ENCODE measurements around the gene DDX1.
"Not testable (repeated sequence)": the region's sequence is repeated elsewhere in the genome, so short reads cannot be mapped to it uniquely, and the experiment has no call there.

The DDX1 gene

DNA sequence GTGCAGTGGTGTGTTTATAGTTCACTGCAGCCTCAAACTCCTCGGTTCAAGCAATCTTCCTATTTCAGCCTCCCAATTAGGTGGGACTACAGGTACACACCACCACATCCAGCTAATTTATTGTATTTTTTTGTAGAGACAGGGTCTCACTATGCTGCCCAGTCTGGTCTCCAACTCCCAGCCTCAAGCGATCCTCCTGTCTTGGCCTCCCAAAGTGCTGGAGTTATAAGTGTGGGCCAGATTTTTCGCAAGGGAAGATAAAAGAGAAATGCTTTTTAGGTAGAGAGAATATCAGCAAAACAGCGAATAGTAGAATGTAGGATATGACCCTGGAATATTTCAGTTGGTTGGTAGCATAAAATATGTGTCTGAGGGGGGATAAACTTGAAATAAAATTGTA is 4.3 kb downstream of the DDX1 start:
- no peak for DNase-seq (ENCODE audit: low spot score)

DNA sequence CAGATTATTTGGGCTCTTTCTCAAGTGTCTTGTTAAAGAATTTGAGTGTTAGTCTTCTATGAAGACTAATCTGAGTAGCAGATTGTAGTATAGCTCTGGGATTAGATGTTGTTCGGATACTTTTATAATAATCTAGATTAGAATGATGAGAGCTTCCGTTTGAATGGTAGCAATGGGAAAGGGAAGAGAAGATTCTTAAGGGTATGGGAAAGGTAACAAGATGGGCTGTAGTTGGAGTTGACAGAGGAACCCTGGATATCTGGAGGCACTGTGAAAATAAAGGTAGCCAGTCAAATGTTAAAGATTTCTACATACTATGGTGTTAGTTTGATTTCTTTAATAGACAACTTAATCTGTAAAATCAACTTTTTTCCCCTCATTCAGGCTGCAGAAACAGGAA is 4.7 kb downstream of the DDX1 start:
- DNase-seq (ENCODE audit: low spot score) = no peak

DNA sequence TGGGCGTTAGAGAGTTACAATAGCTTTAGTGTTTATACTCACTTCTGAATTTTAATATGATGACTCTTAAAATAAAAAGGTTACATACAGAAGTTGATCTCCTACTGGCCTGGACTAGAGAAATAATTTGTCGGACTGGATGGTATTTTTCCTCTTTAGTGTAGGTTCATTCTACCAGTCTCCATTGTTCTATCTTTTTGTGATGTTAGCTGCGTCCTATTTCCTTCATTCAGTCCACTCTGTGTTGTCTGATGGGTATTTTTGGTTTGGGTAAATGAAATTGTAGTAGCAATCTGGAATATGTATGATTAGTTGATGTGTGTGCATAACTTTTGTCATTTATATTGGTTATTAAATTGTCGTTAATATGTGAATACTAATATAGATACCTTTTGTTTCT is 5.3 kb downstream of the DDX1 start:
- DNase-seq (ENCODE audit: low spot score) = no peak

DNA sequence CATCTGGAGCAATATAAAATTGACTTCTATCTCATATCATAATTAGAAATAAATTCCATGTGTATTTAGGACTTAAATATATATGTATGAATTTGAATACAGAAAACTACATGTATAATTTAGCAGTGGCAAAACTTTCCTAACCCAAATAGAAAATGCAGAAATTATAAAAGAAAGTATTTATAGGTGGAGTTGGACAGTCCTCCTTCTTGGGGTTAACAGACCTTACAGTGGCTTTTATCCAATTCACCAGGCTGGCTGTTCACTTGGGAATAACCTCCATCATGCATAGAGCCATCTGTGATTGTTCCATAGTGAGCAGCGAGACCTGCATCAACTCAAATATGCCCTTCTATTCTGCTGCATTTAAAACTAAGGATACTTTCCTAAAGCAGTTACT is 8.3 kb downstream of the DDX1 start:
- no peak for DNase-seq (ENCODE audit: low spot score)

DNA sequence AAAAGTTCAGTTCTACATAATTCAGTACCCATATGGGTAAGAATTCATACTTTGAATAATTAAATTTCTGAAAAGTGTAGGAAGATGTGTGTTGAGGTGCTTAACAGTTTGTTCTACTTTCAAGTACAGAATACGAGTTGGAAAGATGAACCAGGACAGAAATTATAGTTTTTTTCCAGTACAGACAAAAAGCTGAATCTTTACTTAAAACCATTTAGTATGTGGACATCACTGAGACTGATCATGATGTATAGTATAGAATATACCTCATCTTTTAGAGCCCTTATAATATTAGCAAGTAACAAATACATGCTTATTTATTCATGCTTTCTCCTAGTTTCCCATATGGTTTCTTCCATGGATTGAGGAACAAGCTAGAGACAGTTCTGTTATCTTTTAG is 10.0 kb downstream of the DDX1 start:
- no peak for DNase-seq (ENCODE audit: low spot score)

DNA sequence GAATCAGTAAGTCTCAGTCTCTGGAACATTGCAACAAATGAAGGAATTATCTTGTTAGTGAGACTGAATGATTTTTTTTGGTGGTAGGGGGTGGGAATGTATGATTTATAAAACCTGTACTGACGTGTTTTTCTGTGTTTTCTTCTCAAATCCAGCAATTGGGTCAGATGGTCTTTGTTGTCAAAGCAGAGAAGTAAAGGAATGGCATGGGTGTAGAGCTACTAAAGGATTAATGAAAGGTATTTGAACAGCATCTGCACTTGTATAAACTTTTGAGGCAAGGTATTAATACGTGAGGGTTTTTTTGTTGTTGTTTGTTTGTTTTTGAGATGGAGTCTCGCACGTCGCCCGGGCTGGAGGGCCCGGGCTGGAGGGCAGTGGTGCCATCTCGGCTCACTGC is 10.7 kb downstream of the DDX1 start:
- no peak for DNase-seq (ENCODE audit: low spot score)

DNA sequence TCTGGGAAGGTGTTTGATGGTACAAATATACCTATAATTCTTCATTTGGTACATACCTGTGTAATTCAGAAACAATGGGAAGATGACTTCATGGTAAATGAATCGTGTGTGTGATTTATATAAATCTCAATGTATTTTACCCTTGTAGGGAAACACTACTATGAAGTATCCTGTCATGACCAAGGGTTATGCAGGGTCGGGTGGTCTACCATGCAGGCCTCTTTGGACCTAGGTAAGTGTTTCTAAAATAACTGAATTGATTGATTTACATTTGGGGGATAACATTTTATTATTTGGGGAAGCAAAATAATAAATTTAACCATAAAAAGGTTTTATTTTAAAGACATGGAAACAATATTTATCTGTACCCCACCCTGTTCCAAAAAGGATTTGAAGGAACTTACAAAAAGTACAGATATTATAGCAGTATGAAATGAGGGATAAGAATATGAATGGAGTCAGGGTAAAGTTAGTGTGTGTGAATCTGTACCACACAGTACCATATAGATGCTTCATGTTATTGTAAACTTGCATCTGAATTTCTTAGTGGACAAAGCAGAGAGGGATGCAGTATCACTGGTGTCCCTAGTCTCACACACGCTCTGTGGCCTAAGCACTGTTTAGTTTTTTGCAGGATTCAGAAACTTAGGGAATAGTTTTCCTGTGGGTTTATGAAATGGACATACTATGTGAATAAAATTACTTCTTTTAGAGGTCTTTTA is 11.5 kb downstream of the DDX1 start:
- no peak for DNase-seq (ENCODE audit: low spot score)

DNA sequence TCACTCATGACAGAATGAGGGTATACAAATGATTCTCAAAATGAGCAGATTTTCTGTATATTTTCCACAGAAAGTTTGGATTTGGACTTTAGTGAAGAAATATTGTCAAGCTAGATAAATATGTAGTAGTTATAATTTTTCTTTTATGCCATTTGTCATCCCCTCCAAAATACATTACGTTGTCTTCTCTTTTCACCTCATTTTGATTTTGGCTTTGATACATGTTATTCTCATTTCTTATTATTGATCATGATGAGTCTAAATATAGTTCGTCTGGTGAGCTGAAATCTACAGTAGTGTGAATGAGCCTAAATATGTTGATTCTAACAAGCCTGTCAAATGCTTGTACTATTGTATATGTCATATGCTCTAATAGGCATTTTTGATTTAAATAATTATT is 12.3 kb downstream of the DDX1 start:
- DNase-seq (ENCODE audit: low spot score) = no peak

DNA sequence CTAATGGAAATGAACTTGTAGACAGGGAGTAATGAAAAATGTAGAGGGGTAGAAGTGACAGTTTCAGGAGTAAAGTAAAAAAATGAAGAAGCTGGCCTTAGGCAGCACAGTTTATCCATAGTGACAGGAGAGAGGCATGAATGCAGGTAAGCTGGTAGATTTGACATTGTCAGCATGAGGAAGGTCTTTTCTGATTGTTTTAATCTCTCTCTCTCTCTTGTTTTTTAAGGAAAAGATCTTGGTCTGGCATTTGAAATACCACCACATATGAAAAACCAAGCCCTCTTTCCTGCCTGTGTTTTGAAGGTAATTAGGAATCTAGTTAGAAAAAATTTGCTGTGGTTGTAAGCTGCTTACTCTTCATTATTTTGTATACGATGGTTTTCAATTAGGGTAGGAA is 14.1 kb downstream of the DDX1 start:
- DNase-seq (ENCODE audit: low spot score) = no peak

DNA sequence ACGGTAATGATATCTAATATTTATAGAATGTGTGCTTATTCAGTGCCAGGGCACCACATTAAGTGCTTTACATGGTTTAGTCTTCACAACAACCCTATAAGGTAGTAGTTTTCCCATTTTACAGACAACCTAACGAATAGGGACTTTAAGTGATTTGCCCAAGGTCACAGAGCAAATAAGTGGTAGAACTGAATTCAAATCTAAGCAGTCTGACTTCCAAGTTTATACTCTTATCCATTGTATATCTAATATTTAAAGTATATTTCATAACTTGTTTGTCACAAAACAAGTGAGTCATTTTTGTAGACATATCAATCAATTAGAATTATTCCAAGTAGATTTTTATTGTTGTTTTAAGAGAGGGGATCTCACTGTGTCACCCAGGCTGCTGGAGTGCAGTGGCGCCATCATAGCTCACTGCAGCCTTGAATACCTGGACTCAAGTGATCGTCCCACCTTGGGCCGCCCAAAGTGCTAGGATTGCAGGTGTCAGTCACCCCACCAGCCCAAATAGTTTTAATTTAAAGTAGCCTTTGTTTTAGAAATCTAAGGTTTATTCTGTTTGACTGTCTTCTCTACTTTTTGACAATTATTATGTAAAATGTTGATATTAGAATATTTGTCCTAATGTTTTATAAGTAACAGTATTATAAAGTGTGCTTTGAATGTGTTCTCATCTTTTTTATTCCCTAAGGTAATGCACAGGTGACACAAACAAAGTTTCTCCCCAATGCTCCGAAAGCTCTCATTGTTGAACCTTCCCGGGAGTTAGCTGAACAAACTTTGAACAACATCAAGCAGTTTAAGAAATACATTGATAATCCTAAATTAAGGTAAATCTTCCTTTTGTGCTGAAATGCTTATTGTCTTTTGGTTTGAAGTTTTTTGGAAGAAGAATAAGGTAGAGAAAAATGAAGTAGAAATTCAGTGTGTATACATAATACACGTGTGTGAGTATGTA is 15.1 kb downstream of the DDX1 start:
- no peak for DNase-seq (ENCODE audit: low spot score)

DNA sequence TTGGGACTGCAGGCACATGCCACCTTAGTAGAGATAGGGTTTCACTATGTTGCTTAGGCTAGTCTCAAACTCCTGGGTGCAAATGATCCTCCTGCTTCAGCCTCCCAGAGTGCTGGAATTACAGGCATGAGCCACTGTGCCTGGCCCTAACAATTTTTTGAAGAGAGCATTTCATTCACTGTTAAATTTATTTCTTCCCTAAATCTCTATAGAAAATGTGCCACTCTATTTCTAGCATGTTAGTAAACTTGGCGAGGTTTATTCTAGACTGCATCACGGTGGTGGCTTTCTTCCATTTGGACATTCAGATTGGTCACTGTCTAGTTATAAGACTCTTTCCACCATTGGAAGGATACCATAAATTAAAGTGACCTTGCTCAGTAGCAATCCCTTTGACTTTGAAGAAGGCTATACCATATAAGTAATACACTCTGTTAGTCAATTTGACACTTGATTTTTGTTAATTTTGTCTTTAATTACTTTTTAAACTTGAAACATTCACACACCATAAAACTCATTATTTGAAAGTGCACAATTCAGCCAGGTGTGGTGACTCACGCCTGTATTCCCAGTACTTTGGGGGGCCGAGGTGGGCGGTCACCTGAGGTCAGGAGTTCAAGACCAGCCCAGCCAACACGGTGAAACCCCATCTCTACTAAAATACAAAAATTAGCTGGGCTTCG is 16.2 kb downstream of the DDX1 start:
- no peak for DNase-seq (ENCODE audit: low spot score)

DNA sequence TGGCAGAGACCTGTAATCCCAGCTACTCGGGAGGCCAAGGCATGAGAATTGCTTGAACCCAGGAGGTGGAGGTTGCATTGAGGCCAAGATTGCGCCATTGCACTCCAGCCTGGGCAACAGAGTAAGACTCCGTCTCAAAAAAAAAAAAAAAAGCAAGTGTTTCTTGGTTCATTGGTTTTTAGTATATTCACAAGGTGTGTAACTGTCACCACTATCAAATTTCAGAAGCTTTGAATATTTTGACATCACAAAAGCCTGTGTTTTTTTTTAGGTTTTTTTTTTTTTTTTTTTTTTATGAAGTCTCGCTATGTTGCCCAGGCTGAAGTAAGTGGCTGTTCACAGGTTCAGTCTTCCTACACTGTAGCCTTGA is 16.7 kb downstream of the DDX1 start:
- no peak for DNase-seq (ENCODE audit: low spot score)

DNA sequence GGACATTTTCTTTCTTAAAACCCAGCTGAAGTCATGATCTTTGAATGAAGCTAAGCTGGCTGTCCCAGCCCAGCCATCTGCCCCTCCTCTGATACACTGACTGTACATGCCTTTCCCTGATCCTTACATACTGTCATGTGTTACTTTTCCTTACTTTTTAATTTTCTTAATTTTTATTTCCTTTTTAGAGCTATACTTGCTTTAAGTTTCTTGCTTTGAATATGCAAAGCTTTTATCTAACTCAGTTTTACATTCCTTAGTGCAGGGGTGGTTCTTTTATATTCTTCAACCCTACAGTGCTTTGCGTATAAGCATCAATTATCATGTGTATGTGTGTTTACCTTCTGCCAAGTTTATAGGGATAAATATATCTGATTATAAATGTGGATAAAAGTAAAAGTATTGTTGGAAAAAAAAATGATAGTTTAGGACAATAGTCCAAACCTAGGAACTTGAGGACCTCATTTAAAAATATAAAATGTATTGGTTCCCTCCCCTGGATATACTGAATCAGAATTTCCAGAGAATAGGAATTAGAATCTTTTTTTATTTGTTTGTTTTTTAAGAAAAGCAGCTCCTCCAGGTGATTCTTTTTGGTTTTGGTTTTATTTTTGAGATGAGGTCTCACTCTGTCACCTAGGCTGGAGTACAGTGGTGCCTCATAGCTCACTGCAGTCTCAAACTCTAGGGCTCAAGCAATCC is 17.8 kb downstream of the DDX1 start:
- no peak for DNase-seq (ENCODE audit: low spot score)

DNA sequence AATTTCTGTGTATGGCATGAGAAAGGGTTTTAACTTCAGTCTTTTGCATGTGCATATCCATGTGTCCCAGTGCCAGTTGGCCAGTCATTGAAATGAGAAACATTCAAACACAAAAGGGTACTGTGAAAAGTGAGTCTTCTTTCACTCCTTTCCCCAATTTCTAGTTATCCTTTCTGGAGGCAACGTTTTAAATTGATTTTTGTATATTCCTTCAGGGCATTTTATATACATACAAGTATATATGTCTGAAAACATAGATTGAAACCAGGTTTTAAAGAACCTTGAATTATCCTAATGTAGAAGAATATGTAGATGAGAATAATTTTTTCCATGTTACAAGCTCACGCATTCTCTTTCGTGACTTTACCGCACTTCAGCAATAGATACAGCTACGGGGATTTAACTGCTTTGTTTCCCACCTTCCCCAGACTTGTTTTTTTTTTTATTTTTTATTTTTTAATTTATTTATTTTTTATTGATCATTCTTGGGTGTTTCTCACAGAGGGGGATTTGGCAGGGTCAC is 18.8 kb downstream of the DDX1 start:
- DNase-seq (ENCODE audit: low spot score) = no peak

DNA sequence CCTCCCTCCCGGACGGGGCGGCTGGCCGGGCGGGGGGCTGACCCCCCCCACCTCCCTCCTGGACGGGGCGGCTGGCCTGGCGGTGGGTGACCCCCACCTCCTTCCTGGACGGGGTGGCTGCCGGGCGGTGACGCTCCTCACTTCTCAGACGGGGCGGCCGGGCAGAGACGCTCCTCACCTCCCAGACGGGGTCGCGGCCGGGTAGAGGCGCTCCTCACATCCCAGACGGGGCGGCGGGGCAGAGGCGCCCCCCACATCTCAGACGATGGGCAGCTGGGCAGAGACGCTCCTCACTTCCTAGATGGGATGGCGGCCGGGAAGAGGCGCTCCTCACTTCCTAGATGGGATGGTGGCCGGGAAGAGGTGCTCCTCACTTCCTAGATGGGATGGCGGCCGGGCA is 20.4 kb downstream of the DDX1 start:
- not testable (repeated sequence) for DNase-seq (ENCODE audit: low spot score)

DNA sequence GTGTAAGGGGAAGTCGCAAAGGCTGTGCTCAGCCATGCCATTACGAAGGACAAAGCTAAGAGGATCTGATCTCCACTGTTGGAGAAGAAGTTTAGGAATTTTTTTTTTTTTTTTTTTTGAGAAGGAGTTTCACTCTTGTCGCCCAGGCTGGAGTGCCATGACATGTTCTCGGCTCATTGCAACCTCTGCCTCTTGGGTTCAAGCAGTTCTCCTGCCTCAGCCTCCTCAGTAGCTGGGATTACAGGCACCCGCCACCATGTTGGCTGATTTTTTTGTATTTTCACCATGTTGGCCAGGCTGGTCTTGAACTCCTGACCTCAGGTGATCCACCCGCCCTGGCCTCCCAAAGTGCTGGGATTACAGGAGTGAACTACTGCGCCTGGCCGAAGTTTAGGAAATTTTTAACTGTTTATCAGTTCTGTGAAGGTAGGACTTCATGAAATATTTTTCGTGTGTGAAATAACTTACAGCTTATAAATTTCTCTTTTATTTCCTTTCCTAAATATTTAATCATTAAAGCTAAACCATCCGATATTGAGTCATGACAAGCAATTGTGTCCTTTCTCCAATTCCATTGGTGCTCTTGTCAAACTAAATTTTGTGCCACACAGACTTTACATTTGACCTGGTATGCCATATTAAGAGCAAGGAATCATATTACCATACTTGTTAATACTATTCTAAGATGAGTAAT is 22.2 kb downstream of the DDX1 start:
- no peak for DNase-seq (ENCODE audit: low spot score)

DNA sequence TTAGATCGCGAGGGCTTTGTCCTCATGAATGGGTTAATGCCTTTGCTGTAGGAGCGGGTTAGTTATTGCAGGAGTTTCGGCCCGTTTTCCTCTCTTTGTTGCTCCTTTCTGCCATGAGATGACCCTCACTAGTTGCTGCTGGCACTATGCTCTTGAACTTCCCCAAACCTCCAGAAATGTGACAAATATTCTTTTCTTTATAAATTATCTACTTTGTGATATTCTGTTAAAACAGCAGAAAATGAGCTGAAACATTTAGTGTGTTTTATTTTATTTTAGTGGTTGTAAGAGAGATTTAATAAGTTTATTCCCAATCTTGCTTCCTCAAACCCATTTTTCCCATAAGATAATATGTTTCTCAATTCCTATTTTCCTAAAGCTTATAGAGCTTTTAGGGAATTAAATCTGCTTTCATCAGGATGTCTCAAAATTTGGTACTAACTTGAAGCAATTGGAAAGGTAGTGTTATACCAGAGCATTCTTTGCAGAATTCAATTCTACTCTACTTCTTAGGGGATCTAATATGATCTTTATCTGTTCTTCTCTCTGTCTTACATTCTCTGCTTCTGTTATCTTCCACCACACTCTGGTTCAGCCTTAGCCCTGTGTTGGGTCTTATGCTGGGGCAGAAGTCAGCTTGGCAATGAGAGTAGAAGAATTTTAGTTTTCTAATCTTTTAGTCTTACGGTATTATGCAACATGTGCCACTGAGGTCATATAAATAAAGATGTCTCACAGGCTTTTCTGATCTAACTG is 23.1 kb downstream of the DDX1 start:
- no peak for DNase-seq (ENCODE audit: low spot score)

DNA sequence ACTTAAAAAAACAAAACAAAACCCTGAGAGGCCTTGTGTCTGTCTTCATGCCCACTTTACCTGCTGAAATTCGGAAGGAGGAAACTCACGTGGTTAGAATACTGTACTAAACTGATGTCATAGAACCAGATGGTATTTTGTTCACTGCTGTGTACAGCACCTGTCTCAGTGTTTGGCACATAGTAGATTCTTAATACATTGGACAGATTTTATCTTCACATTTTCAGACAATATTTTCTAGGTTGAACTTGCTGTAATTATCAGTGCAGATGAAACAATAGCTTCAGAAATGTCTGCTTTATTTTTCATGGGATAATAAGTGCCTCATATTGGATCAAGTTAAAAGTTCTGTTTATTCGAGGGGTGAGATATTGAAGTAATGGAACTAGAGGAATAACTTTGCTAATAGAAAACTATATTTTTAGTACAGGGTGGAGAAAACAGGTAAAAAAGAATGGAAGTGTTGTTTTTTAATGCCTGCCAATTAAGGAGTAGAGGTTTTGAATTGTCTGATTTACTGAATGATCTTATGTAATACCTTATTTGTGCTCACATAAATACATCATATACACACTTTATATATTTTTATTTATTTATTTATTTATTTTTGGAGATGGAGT is 23.7 kb downstream of the DDX1 start:
- no peak for DNase-seq (ENCODE audit: low spot score)

DNA sequence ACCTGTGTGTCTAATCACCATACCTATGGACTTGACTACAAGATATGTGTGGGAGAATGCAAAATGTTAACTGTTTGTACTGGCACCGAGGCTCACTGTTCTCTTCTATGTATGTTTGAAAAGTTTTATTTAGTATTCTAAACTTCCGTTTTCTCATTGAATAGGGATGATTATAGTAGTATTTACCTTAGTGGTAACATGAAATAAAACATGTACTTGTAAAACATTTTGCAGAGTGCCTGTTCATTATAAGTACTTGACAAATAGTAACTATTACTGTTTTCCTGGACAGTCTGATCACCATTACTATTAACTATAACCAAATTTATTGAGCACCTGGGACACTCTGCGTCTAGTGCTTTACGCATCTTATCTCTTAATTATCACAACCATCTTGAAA is 24.8 kb downstream of the DDX1 start:
- DNase-seq (ENCODE audit: low spot score) = no peak
